SK-N-SH (cell line): ENCODE measurements around the gene TPD52L1. TPM values are rescaled to one million over a fixed set of nuclear protein-coding genes. Genes with fewer than 3 reads are reported as not detected.

Source experiments
- CTCF ChIA-PET: fragments of 300-600, 350-600 bp; formaldehyde crosslinking; extraction: SDS; loops from one replicate; lab custom pipeline; 2021; lab: Yijun Ruan, JAX
- POLR2A ChIA-PET: fragments of 350-600 bp; sonication (Branson Sonifier 250); formaldehyde crosslinking; extraction: SDS; loops from one replicate; lab custom pipeline; 2020; ENCODE audit warnings: antibody characterized with exemption, inconsistent platforms; lab: Yijun Ruan, JAX
- DNase-seq: peaks from one replicate; pipeline ENCODE4 v3.0.0; 2012
- H2AFZ ChIP-seq: fragments of 200-600 bp; sonication (generic); 2 replicates; pipeline ENCODE4 v1.8.1; 2016; ENCODE audit warnings: antibody characterized with exemption, mild to moderate bottlenecking, low read depth
- H3F3A ChIP-seq: fragments of 200-600 bp; sonication (generic); replicated peaks from 2 replicates; pipeline ENCODE3; 2016; ENCODE audit warnings: antibody characterized with exemption, mild to moderate bottlenecking; ENCODE audit not compliant: insufficient read depth
- H3K27ac ChIP-seq, 2 experiments: fragments of 200-500 bp in 1 of 2; fragments of 200-600 bp in 1 of 2; sonication (Bioruptor generic) in 1 of 2; sonication (generic), shearing (Covaris generic) in 1 of 2; 2 replicates each; pipeline versions ENCODE4 v1.5.1 to v1.6.1; 2014 to 2016; ENCODE audit warnings: low read depth in 2 of 2, inconsistent platforms in 1 of 2, low read length in 1 of 2, mild to moderate bottlenecking in 1 of 2, mixed read lengths in 1 of 2
- H3K27me3 ChIP-seq: fragments of 200-600 bp; sonication (generic), shearing (Covaris generic); 2 replicates; pipeline ENCODE4 v1.6.1; 2016; ENCODE audit warnings: mixed run types; ENCODE audit not compliant: insufficient read depth
- H3K36me3 ChIP-seq, 2 experiments: fragments of 200-500 bp in 1 of 2; fragments of 200-600 bp in 1 of 2; sonication (Bioruptor generic) in 1 of 2; sonication (generic) in 1 of 2; replicated peaks in 1 of 2; 2 replicates each; pipeline versions ENCODE3 to v1.5.1; 2014 to 2016; ENCODE audit warnings: low read length in 1 of 2, mild to moderate bottlenecking in 1 of 2; ENCODE audit not compliant: insufficient read depth in 2 of 2, control insufficient read depth in 1 of 2
- H3K4me1 ChIP-seq, 2 experiments: fragments of 200-500 bp in 1 of 2; fragments of 200-600 bp in 1 of 2; sonication (Bioruptor generic) in 1 of 2; sonication (generic), shearing (Covaris generic) in 1 of 2; 2 replicates each; pipeline versions ENCODE4 v1.5.1 to v1.6.1; 2014 to 2016; ENCODE audit warnings: low read depth in 1 of 2, low read length in 1 of 2, mixed run types in 1 of 2; ENCODE audit not compliant: insufficient read depth in 2 of 2, control insufficient read depth in 1 of 2
- H3K4me2 ChIP-seq: fragments of 200-600 bp; sonication (generic), shearing (Covaris generic); 2 replicates; pipeline ENCODE4 v1.6.1; 2017; ENCODE audit warnings: mixed run types
- H3K4me3 ChIP-seq, 2 experiments: fragments of 200-500 bp in 1 of 2; fragments of 200-600 bp in 1 of 2; sonication (Bioruptor generic) in 1 of 2; sonication (generic), shearing (Covaris generic) in 1 of 2; 2 replicates each; pipeline versions ENCODE4 v1.5.1 to v1.8.1; 2014 to 2016; ENCODE audit warnings: low read depth in 2 of 2, inconsistent platforms in 1 of 2, low read length in 1 of 2, mild to moderate bottlenecking in 1 of 2, mixed read lengths in 1 of 2, moderate library complexity in 1 of 2
- H3K79me2 ChIP-seq: fragments of 200-600 bp; sonication (generic); 2 replicates; pipeline ENCODE4 v1.8.1; 2017; ENCODE audit warnings: mild to moderate bottlenecking; ENCODE audit not compliant: insufficient read depth
- H3K9ac ChIP-seq: fragments of 200-600 bp; sonication (generic); 2 replicates; pipeline ENCODE4 v1.6.1; 2017; ENCODE audit warnings: mixed run types
- H3K9me2 ChIP-seq: fragments of 200-600 bp; sonication (generic); 2 replicates; pipeline ENCODE4 v1.6.1; 2017; ENCODE audit warnings: mixed run types
- H3K9me3 ChIP-seq: fragments of 200-600 bp; sonication (generic); 2 replicates; pipeline ENCODE4 v1.6.1; 2017; ENCODE audit warnings: mixed run types, mild to moderate bottlenecking, moderate library complexity
- H4K20me1 ChIP-seq: fragments of 200-600 bp; sonication (generic); 2 replicates; pipeline ENCODE4 v1.6.1; 2017; ENCODE audit warnings: mild to moderate bottlenecking, mixed run types; ENCODE audit not compliant: insufficient read depth
- FOSL2 ChIP-seq: IDR thresholded peaks from 2 replicates; pipeline ENCODE4 v1.4.0; 2012; ENCODE audit warnings: low read depth, mild to moderate bottlenecking, moderate library complexity, borderline replicate concordance
- MEF2A ChIP-seq: IDR thresholded peaks from 2 replicates; pipeline ENCODE4 v1.4.0; 2012; ENCODE audit warnings: low read depth, borderline replicate concordance
- NFIC ChIP-seq: IDR thresholded peaks from 2 replicates; pipeline ENCODE4 v1.4.0; 2012; ENCODE audit warnings: borderline replicate concordance
- RAD21 ChIP-seq: IDR thresholded peaks from 2 replicates; pipeline ENCODE4 v1.6.1; 2012; ENCODE audit warnings: mild to moderate bottlenecking, low read length
- RCOR1 ChIP-seq: fragments of 150-350 bp; IDR thresholded peaks from 2 replicates; pipeline ENCODE4 v1.6.1; 2017; ENCODE audit warnings: antibody characterized with exemption, low read length
- REST ChIP-seq: IDR thresholded peaks from 2 replicates; pipeline ENCODE4 v1.6.1; 2012; ENCODE audit warnings: mild to moderate bottlenecking, low read depth, low read length, moderate library complexity
- RXRA ChIP-seq: IDR thresholded peaks from 2 replicates; pipeline ENCODE4 v1.4.0; 2012; ENCODE audit warnings: low read depth, mild to moderate bottlenecking, borderline replicate concordance
- SIN3A ChIP-seq: IDR thresholded peaks from 2 replicates; pipeline ENCODE4 v1.6.1; 2012; ENCODE audit warnings: low read depth, mild to moderate bottlenecking, low read length, moderate library complexity, borderline replicate concordance
- TAF1 ChIP-seq: IDR thresholded peaks from 2 replicates; pipeline ENCODE4 v1.6.1; 2012; ENCODE audit warnings: low read depth, mild to moderate bottlenecking, low read length, moderate library complexity, borderline replicate concordance
- TCF12 ChIP-seq: IDR thresholded peaks from 2 replicates; pipeline ENCODE4 v1.4.0; 2012
- TEAD4 ChIP-seq: IDR thresholded peaks from 2 replicates; pipeline ENCODE4 v1.4.0; 2012; ENCODE audit warnings: mild to moderate bottlenecking, borderline replicate concordance; ENCODE audit not compliant: insufficient read depth
- USF2 ChIP-seq: fragments of 150-350 bp; IDR thresholded peaks from 2 replicates; pipeline ENCODE4 v1.6.1; 2017; ENCODE audit warnings: antibody characterized with exemption, low read length, low read depth, borderline replicate concordance
- WGBS: methylation state at CpG from one replicate; pipeline ENCODE4 v1.1.6; 2017; ENCODE audit warnings: low lambda C conversion rate; 5-methylcytosine and 5-hydroxymethylcytosine counted together
- polyA plus RNA-seq, 3 experiments: library from polyadenylated mRNA; depleted of rRNA; stranded (reverse); fragments of >200 nt; gene quantifications; 2 replicates each; pipeline ENCODE4 v1.2.3, GENCODE V29; 2012
- TF ChIP-seq, protein P1 (sequence below): IDR thresholded peaks from 2 replicates; pipeline ENCODE4; 2012
- TF ChIP-seq, protein P2 (sequence below): IDR thresholded peaks from 2 replicates; pipeline ENCODE4 v1.4.0; 2012; ENCODE audit warnings: low read depth

The TPD52L1 gene
- polyA plus RNA-seq, 1 of the 3 experiments (the other 2 are of a cell fraction) = 0.13 TPM

DNA sequence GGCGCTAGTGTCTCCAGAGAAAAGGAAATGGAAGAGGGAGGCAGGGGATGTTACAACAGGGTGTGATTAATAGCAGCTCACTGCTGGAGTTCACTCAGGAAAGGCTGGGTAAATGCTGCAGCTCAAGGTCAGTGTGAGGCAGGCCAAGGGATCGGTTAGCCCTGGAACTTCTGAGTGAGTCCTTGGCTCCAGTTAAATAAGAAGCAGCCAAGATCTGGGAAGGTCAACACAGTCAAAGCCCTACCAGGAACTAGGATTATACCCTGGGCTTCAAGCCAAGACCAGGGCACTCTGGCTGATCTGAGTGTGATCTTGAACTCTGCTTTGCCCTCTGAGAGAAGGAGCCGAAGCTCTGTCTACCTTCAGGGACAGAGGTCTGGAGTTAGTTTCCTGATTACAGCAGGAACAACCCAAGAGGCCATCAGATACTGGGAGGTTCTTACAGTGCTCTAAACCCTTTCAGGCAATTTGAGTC, 44.3 kb downstream of the TPD52L1 start:
- H3K9me2 ChIP-seq = no peaks in the 10 kb centered on the region
- no peaks in the 10 kb centered on the region; the same call in 1 of the 2 replicates for H3K27me3 ChIP-seq
- H3K79me2 ChIP-seq = no peaks in the 10 kb centered on the region
- H3K36me3 ChIP-seq = no peaks in the 10 kb centered on the region
- peak overlapping the region; percentile 36 to 47; a peak in 3 of 4 replicates for H3K27ac ChIP-seq
- DNase-seq = no peak
- peak overlapping the region; percentile 17; the same call in 1 of the 2 replicates for H2AFZ ChIP-seq
- peaks cover 28% of the 10 kb centered on the region for H3F3A ChIP-seq
- peaks cover 7 to 22% of the 10 kb centered on the region in 2 experiments for H3K4me1 ChIP-seq
- no peaks in the 10 kb centered on the region for H3K9me3 ChIP-seq
- no peaks in the 10 kb centered on the region for H4K20me1 ChIP-seq
- ChIA-PET POLR2A (no interaction called here), CTCF (no interaction called here)
- 10% methylated on average over 3 of the region's 3 CpGs for WGBS
- TF ChIP-seq RCOR1 = no peak
- TF ChIP-seq, protein P1, sequence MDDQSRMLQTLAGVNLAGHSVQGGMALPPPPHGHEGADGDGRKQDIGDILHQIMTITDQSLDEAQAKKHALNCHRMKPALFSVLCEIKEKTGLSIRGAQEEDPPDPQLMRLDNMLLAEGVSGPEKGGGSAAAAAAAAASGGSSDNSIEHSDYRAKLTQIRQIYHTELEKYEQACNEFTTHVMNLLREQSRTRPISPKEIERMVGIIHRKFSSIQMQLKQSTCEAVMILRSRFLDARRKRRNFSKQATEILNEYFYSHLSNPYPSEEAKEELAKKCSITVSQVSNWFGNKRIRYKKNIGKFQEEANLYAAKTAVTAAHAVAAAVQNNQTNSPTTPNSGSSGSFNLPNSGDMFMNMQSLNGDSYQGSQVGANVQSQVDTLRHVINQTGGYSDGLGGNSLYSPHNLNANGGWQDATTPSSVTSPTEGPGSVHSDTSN = peak; percentile 40
- TF ChIP-seq NFIC = peak; percentile 82
- TF ChIP-seq TEAD4 = no peak
- TF ChIP-seq RXRA = peak; percentile 75; the same call in 1 of the 2 replicates
- no peak for TF ChIP-seq SIN3A
- TF ChIP-seq MEF2A = no peak
- TF ChIP-seq TAF1 = no peak
- TF ChIP-seq TCF12 = peak; percentile 32; the same call in 1 of the 2 replicates
- peak overlapping the region; percentile 34; the same call in 1 of the 2 replicates for H3K4me2 ChIP-seq
- H3K4me3 ChIP-seq = no peak overlapping the region
- no peak overlapping the region for H3K9ac ChIP-seq

DNA sequence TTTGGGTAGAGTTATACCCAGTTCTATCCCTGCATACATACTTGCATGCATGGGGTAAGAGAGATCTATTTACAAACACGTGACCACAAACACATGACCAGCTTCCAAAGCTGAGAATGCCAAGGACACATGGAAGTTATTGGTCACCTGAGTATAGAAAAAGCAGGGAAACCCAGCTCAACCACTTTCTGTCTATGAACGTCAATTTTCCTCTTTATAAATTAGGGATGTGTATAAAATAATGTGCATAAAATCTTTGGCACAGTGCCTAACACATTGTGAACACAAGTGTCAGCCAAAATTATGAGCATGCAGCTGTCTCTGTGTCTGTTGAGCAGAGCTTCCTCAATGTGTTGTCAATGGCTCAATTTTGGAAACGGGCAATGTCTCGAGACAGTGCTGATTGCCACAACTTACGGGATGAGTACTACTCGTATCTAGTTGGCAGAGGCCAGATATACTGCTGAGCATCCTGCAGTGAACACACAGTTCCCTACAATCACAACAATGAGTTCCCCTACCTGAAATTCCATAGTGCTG, 44.9 kb downstream of the TPD52L1 start:
- no peaks in the 10 kb centered on the region for H3K9me3 ChIP-seq
- H2AFZ ChIP-seq = no peak overlapping the region

More for the DNA sequence above, 44.9 kb downstream of the TPD52L1 start:
- 21% methylated on average over 6 of the region's 6 CpGs for WGBS
- Histone ChIP-seq H3K4me1 (peaks cover 7 to 22% of the 10 kb centered on the region in 2 experiments), H3K4me2 (peak overlapping the region; percentile 34; the same call in 1 of the 2 replicates), H4K20me1 (no peaks in the 10 kb centered on the region), H3K9ac (no peak overlapping the region), H3K36me3 (no peaks in the 10 kb centered on the region), H3K79me2 (no peaks in the 10 kb centered on the region), H3K9me2 (no peaks in the 10 kb centered on the region), H3K4me3 (no peak overlapping the region), H3F3A (peaks cover 28% of the 10 kb centered on the region), H3K27ac (peak overlapping the region; percentile 36 to 47; a peak in 2 of 4 replicates), H3K27me3 (no peaks in the 10 kb centered on the region)
- CTCF ChIA-PET = no interaction called here
- POLR2A ChIA-PET = no interaction called here
- DNase-seq = no peak
- TF ChIP-seq NFIC = no peak
- no peak for TF ChIP-seq USF2
- TF ChIP-seq REST = no peak
- TF ChIP-seq RAD21 = no peak
- TF ChIP-seq FOSL2 = no peak
- TF ChIP-seq, protein P2, sequence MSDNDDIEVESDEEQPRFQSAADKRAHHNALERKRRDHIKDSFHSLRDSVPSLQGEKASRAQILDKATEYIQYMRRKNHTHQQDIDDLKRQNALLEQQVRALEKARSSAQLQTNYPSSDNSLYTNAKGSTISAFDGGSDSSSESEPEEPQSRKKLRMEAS = no peak
